ENCODE results near the gene TM4SF1. TPM values are rescaled to one million over a fixed set of nuclear protein-coding genes. Genes with fewer than 3 reads are reported as not detected.
"Not testable (repeated sequence)": the region's sequence is repeated elsewhere in the genome, so short reads cannot be mapped to it uniquely, and the experiment has no call there.

TM4SF1 gene
- total RNA-seq, 1 donor from 2014 or later = 191 TPM

DNA sequence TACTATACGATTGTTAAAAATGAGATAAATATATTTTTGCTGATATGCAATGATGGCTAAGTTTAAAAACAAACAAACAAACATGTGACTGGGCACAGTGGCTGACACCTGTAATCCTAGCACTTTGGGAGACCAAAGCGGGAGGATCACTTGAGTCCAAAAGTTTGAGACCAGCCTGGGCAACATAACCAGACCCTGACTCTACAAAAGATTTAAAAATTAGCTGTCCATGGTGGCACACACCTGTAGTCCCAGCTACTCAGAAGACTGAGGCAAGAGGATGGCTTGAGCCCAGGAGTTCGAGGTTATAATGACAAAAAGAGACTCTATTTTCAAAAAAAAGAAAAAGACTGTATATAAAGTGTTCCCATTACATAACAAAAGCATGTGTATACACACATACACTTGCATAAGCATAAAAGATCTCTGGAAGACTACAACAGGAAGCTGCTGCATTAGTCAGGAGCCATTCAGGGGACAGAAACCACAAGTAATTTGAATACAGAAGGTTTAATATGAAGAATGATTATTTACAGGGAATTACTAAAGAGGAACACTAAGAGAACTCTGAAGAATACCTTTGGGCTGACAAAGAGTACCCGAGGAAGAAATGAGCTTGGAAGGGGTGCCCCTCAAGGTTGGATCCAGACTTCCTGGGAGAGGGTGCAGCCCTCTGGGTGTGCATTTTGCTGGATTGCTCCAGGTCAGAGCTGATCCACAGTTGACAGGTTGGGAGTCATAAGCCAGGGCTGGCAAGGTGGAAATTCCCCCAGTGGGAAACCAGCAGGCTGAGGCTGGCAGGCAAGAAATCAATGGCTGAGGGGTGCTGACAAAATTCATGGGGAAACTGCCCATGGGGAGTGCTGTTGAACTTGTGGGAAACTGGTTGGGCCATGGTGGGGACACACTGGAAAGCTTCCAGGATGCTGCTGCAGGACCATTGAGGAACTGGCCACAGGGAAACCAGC lies 34.8 kb downstream of the TM4SF1 start:
- DNase-seq = no peak

DNA sequence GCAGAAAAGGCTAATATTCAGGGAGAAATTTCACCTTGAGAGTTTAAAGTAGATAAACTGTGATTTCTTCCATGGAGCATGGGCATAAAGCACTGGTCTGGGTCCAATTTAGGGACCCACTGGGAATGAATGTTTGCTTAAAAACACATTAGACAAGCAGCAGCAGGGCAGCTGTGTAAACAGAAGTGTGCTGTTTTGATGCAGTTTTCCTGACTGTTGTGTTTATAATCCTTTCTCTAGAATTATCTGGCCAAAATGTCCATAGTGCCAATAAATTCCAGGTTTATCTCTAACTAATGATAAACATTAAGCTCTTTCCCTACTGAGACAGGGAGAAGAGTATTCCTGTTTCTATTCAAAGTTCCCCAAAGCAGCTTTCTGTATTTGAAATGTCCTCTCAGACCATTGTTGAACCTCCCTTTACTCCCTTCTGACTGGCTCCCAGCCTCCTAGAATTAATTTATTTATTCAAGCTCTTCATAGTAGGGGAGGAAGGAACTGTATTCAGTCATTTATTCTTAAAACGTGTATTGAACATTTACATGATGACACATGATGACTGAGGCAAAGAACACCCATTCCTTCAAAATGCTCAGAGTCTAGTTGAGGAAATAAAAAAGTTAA lies 37.0 kb downstream of the TM4SF1 start:
- no peak for DNase-seq

DNA sequence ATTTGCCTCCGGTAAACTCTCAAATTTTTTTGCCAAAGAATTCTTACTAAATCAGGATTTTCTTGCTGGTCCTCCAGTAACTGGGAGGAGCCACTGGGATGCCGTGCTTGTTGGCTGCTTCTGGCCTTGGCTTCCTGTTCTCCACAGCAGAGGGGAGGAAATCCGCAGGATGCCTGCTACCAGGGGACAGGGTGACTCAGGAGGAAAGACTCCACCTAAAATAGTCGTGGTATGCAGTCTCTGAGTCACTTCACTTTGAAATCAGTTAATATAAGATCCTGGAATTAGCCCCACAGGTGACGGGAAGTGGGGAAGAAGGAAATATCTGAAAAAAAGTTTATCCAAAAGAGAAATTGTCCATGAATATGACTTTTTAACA lies 37.5 kb downstream of the TM4SF1 start:
- peak; percentile 49 for DNase-seq

DNA sequence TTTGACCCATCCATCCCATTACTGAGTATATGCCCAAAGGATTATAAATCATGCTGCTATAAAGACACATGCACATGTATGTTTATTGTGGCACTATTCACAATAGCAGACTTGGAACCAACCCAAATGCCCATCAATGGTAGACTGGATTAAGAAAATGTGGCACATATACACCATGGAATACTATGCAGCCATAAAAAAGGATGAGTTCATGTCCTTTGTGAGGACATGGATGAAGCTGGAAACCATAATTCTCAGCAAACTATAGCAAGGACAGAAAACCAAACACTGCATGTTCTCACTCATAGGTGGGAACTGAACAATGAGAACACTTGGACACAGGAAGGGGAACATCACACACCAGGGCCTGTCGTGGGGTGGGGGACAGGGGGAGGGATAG lies 40.0 kb downstream of the TM4SF1 start:
- not testable (repeated sequence) for DNase-seq

DNA sequence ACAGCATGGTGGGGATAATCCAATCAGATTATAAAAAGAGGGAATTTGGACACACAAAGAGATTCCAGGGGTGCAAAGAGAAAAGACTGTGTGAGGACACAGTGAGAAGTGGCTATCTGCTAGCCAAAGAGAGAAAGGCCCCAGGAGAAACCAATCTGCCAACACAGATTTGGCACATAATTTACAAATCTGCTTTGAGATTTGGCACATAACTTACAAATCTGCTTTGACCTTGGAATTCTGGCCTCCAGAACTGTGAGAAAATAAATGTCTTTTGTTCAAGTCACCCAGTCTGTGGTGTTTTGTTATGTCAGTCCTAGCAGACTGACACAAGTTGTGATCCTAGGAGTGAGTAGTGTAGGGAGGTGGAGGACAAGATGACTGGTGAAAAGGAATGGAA lies 40.5 kb downstream of the TM4SF1 start:
- DNase-seq = no peak

DNA sequence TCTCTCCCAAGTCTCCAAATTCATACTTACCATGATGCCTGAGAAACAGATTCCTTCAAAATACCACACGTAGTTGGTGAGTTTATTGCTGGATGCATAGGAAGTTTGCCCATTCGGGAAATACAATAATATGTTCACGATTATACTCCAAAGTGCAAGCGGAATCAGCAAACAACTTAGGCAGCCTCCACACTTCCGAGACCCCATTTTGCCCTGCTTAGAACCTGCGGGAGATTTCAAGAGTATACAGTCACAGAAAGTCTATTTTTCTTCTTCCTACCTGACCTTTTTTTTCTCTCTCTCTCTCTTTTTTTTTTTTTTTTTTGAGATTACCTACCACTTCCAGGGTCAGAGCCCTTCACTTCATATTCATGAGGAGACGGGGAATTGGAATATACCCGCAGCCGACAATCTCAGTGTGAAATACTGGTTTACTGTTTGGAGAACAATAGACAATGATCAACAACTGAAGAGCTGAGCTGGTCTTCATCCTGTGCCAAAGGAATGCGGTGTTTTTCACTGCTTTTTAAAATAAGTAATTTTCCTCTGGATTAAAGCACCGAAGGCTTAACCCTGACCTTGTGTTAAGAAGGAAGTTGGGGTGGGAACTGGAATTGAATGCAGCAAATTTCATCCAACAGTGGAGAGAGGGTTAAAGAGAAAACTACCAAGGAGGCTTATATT lies 44.1 kb downstream of the TM4SF1 start, which contains the start of gene TM4SF18:
TSS of gene TM4SF18 (minus strand) at position 461 of the 684 bp plus-strand sequence. CDS start at position 207, 254 bp downstream.
- no peak for DNase-seq

DNA sequence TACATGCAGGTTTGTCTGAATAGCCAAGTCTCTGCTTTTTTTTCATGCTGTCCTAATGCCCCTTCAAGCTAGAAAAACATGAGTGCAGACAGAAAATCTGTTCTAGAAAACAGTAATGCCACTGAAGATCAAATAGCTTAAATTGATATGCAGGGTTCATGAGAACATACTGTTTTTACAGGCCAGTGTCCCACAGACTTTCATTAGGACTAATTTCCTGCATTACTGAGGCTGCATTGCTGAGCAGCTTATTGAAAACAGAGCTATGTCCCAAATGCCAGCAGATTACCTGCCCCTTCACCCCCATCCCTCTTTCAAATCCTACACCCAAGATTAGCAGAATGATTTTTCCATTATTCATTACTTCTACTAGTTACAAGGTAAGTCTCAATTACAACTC lies 44.7 kb downstream of the TM4SF1 start:
- no peak for DNase-seq

DNA sequence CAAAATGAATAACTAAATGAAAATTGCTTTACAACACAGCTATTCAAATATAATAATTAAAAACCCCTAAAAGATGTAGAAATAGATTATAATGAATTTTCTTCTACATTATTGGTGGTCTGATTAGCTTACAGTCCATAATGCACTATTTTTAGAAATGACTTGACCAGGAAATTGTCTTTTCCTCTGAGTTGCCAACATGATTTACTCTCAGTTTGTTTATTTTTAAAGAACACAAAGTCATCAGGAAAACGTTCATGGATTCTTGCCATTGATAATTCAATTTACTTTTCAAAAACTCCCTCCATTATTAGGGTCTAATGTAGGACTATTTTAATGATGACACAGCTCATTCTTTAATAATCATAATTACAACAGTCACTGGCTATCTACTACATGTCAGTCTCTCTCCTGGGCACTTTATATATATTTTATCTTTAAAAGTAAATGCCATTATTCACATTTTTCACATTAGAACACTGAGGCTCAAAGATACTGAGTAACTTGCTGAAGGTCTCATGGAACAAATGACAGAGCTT lies 45.2 kb downstream of the TM4SF1 start:
- DNase-seq = no peak

DNA sequence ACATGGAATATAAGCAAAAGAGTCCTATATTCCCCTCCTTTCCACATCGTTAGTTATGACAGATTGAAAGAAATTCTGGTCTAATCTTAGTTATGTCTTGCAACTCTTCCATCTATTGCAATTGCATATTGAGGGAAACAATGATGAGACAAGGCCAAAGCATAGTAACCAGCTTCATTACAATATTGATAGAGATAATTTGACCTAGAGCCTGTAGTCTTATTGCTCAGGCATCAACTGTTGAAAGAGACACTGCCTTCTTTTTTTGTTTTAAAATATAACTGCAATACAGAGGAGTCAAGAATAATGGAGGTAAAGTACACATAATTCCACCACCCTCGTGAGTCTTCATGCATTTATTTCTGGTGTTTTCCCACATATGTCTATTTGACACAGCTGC lies 46.1 kb downstream of the TM4SF1 start:
- no peak for DNase-seq

DNA sequence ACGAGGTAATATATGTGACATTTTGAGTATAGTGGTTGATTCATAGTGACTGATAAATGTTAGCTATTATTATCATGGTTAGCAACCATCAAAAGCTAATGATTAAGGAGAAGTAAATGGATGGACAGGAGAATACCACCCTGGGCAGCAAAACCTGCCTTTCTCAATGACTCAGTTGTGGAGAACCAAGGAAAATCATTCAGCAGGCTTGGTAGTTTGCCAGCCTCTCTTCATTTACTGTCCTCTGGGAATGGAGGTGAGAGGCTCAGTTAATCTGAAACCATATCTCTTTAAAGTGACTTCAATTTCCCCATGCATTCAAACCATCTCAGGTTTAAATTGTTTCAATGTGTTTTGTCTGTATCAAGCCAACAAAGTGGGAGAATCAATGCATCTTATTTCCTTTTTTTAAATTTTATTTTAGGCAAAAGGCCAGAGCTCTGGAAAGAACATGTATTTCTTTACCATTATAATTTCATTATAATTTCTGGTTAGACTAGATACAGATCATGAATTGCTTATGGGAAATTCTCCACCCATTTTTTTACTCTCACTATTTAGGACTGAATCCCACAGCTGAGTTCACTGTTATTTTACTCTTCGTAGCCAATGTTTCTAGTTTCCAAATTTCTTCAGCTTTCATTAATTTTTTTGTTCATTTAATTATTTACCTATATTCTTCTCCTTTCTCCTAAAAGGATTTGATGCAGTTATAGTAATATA lies 46.7 kb downstream of the TM4SF1 start:
- no peak for DNase-seq

DNA sequence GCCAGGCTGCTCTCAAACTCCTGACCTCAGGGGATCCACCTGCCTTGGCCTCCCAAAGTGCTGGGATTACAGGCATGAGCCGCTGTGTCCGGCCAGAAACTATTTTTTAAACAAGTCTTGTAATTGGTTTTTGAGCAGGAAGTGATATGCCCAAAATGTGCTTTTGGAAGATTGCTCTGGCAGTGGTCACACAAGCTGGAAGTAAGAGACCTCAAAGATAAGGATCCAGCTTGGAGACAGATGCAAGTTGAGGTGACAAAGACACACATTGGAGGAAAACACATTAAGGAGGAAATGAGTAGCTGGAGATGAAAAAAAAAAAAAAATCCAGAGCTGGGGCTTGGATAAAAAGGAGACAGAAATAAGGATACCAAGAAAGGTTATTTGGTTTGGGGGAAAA lies 50.3 kb downstream of the TM4SF1 start:
- DNase-seq = no peak

DNA sequence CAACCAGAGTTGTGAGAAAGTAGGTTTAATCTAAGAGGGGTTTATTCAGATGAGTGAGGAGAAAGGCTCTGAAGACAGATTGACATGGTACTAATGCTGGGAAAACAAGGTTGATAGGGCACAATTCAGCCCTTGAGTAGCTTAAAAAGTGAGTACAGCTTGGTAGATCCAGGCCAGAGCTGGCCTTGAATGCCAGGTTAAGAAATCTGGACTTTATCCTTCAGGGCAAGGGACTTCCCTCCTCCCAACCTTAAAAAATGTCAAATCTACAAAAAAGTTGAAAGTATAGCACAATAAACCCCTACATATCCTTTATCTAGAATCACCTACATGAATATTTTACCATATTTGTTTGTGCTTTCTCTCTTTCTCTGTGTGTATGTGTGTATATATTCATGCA lies 51.9 kb downstream of the TM4SF1 start:
- no peak for DNase-seq

DNA sequence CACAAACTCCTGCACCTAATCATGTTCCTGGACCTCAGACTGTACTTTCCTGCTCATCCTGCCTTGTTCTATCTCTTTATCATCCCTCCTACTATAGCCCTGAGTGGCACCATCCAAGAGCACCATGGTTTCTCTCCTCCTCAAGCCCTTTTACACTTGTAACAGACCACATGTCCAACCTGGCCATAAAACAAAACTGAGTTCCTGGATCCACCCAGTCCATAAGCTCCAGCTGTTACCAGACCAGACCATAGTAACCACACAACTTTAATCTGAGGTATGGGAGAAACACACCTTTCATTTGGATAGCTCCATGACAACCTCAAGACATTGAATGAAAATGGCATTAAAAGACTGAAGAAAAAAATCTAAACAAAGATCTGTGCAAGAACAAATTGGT lies 53.1 kb downstream of the TM4SF1 start:
- DNase-seq = no peak

DNA sequence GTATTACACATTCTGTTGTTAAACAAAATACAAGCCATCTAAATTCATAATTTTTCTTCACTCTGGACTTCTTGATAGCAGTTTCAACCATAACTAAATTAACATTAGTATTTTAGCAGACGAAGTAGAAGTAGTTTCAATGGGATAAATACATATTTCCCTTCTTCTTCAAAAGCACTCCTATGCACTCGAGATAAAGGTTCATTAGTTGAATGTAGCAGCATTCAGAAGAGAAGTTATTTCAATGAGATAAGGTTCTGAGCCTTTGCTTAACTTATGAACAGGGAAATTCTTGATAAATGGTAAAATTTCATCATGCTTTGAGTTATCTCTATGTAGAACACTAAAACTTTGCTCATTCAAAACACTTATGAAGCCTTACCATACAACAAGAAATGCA lies 55.8 kb downstream of the TM4SF1 start:
- DNase-seq = no peak

DNA sequence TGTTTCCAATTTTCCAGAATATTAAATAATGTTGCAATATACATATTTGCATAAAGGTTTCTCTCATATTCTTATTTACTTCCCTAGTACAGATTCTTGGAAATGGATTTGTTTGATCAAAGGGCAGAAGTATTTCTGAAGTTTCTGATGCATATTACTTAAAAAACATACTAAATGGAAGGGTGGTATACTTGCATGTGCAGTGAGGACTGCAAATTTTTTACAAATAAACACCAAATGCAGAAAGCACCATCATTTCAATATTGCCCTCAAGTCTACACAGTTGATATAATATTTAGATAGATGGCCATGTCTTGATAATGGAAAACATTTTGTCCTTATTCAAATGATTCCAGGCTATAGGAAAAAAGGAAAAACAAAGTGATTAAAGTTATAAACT lies 56.3 kb downstream of the TM4SF1 start:
- no peak for DNase-seq

DNA sequence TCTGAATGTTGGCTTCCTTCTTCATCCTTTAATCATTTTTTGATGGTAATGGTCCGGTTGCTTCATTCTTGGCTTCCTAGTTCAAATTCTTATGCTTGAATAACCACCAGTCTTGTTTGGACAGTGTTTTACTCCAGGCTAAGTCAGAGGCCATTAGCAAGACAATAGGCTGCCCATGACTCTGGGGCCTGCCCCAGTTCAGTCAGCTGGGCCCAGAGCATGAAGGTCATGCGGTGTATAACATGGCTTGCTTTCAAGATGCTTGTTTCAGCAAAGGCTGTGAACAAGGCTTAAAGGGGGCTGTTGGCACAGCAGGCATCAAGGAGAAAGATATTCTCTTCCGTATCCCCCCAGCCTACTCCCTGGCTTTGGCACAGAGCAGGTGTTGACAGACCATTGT lies 57.7 kb downstream of the TM4SF1 start:
- no peak for DNase-seq

Other genes starting within 250 kb of the TM4SF1 start
- 11.5 TPM for gene HPS3, start 248.0 kb downstream of the TM4SF1 start, total RNA-seq
- 1.1 TPM for gene CP, start 155.8 kb downstream of the TM4SF1 start, total RNA-seq
- gene TM4SF18, start 44.0 kb downstream of the TM4SF1 start, total RNA-seq = 16.6 TPM
- not detected for gene TM4SF4, start 97.0 kb upstream of the TM4SF1 start, total RNA-seq

Data from skin of body (tissue), 2 donors.